GM19324 (cell line): Measurements from ENCODE around the gene PCSK6.
"Not testable (repeated sequence)": the region's sequence is repeated elsewhere in the genome, so short reads cannot be mapped to it uniquely, and the experiment has no call there.

Experiments used
- ATAC-seq: cut with Tn5 transposase; IDR thresholded peaks from one replicate; pipeline ENCODE4 v1.9.1; 2021; ENCODE audit warnings: mild to moderate bottlenecking, moderate library complexity; ENCODE audit not compliant: unreplicated experiment, low FRiP score

The PCSK6 gene

DNA sequence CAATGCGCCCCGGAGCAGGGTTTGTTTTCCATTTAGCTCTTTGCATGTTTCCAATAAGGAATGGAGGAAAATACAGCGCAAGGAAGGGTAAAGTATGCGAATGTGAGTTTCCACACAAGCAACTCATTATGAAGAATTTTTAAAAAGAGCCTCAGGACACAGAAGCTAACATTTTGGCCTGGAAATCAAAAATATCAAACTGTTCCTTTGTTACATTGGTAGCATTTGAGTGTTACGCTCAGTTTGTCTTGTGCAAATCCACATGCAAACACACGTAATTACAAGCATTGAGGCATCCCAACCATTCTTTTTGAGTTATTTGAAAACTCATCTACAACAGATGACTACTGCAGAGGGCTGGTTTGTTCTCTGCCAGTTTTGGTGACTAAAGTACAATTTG is 101.5 kb downstream of the PCSK6 start:
- no peak for ATAC-seq

GRCh38 chr15:101387574-101387973 is 101.9 kb downstream of the PCSK6 start:
- ATAC-seq: no peak

DNA sequence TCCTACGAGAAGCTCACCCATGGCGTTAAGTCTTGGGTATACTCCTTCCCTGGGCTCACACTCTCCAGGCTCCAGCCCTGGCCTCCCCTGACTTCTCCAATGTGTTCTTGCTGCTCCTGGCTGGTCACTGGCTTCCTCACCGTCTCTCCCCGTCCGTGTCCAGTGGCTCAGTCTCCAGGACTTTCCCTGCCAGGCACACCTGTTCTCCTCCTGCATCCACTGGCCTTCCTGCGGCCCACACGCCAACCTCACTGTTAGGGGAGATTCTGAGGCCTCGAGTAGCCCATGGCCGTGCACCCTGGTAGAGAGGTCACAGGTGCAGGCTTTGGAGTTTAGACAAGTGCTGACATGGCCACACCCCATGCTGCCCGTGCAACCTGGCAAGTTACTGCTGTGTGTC is 102.5 kb downstream of the PCSK6 start:
- no peak for ATAC-seq

DNA sequence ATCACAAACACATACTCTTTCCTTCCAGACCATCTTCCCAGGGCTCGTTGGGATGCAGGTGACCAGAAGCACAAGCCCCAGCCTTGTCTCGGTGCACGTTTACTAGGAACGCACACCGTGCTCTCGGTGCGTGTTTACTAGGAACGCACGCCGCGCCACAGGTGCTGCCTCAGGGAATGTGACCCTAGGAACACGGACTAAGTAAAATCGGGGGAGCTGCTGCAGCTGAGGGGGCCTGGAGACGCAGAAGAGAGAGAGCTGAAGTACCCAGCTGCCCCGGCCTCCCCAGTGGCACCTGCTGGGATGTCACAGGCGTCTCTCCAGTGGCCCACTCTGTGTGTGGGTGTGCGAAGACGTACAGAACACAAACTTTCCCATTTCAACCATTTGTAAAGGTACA is 103.5 kb downstream of the PCSK6 start:
- no peak for ATAC-seq

- ATAC-seq: no peak
These were observed 105.2 kb downstream of the PCSK6 start for GRCh38 chr15:101384276-101384675.

GRCh38 chr15:101382544-101382943 is 107.0 kb downstream of the PCSK6 start:
- ATAC-seq: no peak

- ATAC-seq: no peak
These were observed 107.8 kb downstream of the PCSK6 start for GRCh38 chr15:101381671-101382212.

DNA sequence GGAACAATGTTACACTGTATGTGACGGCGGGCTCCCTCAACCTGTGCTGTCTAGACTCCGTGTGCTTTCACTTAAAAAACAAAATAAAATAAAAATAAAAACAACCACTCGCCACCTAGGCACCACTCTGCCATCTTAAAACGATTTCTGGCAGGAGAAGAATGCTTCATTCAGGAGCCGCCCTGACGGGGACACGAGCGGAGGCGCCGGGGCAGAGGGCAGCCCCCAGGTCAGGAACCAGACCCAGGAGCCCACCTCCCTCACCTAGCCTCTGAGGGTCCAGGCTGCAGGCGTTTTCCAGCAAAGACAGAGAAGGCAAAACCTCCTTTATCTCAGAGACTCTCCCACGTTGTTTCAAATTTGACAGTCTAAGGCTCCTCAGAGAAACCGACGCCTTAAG is 109.4 kb downstream of the PCSK6 start:
- no peak for ATAC-seq

DNA sequence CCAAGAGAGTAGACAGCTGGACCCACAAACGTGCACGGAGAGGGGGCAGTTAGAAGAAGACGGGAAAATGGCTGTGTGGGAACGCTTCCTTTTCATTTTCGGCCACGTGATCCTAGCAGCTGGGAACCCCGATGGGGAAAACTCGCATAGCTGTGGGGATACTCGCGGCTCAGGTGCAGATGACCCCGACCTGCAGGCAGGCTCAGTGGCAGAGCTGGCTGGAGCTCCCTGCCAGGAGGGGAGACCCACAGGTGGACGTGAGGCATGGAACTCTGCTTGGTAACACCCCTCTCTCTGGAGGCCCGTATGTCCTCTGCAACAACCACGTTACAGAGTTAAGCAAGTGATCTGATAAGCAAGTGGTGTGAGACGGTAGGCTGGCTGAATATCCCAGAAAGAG is 109.9 kb downstream of the PCSK6 start:
- no peak for ATAC-seq

DNA sequence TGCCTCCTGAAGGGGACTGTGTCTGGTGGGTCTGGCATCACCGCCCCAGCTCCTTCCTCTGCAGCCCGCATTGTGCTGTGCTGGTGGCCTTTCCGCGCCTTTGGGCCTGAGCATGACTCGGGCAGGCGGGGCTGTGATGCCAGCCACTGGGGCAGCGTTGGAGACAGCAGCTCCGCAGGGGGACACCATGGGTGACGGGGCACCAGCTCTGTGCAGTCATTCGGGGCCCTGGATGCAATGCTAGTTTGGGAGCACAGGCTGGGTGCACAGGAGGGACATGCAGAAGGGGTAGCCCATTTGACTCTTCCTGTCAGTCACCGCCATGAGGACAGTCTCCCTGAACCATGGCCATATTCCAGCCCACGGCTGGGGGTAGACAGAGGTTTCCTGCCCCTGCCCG is 110.6 kb downstream of the PCSK6 start:
- ATAC-seq: no peak

GRCh38 chr15:101378171-101378755 is 111.2 kb downstream of the PCSK6 start:
- no peak for ATAC-seq

GRCh38 chr15:101376615-101377395 is 112.7 kb downstream of the PCSK6 start:
- ATAC-seq: no peak

GRCh38 chr15:101375006-101375405 is 114.5 kb downstream of the PCSK6 start:
- ATAC-seq: not testable (repeated sequence)

- ATAC-seq: no peak
These were observed 115.2 kb downstream of the PCSK6 start for GRCh38 chr15:101374326-101374725.

DNA sequence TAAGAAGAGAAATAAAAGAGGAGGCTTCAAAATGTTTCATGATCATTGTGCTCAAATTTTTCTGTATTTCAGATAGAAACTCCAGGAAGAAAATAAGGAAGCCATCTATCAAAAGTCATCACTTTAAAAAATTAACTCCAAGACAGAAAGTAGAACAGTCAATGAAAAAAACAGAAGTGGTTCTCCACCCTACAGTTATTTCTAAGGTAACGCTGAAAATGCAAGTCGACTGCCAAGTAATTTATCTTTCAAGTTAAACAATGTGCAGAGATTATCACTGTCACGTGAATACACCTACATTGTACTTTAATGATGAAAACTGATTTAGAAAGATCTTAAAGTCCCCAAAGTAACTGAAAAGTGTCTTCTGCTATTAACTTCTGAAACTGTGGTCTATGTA is 115.9 kb downstream of the PCSK6 start:
- no peak for ATAC-seq

DNA sequence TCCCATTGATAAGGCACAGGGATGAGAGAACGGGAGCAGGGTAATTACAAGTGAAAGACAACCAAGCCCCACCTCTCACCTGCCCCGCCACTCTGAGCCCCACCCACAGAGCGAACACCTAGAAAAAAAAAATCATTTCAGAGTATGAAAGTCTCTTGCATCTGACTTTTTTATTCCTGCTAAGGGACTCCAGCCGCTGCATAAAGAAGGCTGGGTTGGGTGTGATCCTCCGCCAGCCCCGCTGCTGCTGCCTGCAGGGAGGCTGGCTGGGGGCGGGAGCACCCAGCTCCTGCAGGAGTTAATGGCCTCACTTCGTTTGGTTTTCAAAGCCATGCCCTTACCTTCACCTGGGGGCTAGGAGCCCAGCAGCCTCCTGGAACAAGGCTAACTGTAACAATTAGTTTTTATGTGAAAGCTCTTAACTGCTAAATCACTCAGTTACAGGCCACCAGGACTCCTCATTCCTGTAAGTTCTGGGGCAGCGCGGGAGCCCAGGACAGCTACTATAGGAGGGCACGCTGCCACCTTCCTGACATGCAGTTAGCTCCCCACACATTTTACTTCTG is 116.5 kb downstream of the PCSK6 start:
- ATAC-seq: no peak

DNA sequence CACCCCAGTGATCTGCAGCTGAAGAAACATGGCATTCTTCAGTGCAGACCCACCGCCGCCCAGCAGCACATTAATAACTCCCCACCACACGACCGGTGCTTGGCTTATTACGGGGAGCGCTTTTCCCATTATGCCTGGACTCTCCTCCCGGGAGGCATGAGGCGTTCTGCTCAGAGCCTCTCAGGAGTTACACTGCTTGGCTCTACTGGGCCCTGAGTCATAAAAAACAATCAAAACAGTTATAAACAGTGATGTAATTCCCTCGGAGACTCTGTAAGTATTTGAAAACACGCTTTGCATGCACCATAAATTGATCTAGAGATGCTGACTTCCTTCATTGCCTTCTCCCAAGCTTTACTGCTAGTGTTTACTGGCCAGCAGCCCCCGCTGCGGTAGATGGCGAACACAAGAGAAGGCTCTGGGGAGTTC is 117.3 kb downstream of the PCSK6 start:
- no peak for ATAC-seq

GRCh38 chr15:101371519-101371918 is 118.0 kb downstream of the PCSK6 start:
- ATAC-seq: no peak

DNA sequence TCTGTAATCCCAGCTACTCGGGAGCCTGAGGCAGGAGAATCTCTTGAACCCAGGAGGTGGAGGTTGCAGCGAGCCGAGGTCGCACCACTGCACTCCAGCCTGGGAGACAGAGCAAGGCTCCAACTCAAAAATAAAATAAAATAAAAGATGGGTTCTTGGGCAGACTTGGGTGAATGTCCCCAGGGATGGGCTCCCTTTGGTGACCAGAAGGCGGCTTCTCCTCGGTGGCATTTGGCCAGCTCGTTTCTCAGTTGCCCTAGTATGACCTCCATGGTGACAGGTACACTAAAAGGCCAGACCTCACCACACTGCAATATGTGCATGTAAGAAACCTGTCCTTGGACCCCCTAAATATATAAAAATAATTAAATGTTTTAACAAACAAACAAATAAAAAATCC is 118.4 kb downstream of the PCSK6 start:
- ATAC-seq: no peak

- no peak for ATAC-seq
These were observed 119.0 kb downstream of the PCSK6 start for GRCh38 chr15:101370330-101371024.

DNA sequence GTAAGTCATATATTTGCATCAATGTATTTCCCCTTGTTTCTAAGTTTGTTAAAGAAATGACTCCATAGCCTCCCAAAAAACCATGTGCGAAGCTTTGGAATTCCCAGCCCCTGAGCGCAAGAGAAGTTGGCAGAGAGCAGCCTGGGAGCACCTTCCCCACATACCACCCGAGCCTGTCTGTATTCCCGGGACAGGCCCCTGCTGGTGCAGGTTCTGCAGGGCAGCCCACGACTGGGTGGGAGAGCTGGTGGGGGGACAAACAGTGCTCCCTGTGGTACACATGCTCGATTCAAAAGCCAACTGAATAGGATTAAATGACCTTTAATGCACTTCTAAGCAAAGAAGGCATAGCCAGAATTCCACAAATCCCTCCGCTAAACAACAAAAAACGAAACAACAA is 119.8 kb downstream of the PCSK6 start:
- no peak for ATAC-seq
